Omental fat pad (tissue), 4 donors: ENCODE results near the gene GARNL3. TPM values are rescaled to one million over a fixed set of nuclear protein-coding genes. Genes with fewer than 3 reads are reported as not detected.

Experiments used
- ATAC-seq: fragments of 150-250 bp; one replicate; pipeline ENCODE4 v1.9.1; 2016; ENCODE audit warnings: mild to moderate bottlenecking, moderate library complexity; ENCODE audit not compliant: low FRiP score
- DNase-seq: peaks from one replicate; pipeline ENCODE4 v3.0.0-alpha.2; 2019; ENCODE audit warnings: low spot score
- total RNA-seq, 4 donors: library from RNA; depleted of rRNA; stranded (reverse); fragments of >200 nt; gene quantifications; one replicate each; pipeline ENCODE4 v1.1.0, GENCODE V29; 2016
- TF ChIP-seq, protein P1 (sequence below), 3 donors: fragments of 450-650 bp; IDR thresholded peaks; one replicate each; pipeline ENCODE4 v1.5.1; 2016 to 2017; ENCODE audit warnings: antibody characterized with exemption in 3 of 3, mild to moderate bottlenecking in 3 of 3, moderate library complexity in 2 of 3

The GARNL3 gene
- total RNA-seq, 4 donors from 2014 or later: 10.0 to 27.0 (median 15.7) TPM

DNA sequence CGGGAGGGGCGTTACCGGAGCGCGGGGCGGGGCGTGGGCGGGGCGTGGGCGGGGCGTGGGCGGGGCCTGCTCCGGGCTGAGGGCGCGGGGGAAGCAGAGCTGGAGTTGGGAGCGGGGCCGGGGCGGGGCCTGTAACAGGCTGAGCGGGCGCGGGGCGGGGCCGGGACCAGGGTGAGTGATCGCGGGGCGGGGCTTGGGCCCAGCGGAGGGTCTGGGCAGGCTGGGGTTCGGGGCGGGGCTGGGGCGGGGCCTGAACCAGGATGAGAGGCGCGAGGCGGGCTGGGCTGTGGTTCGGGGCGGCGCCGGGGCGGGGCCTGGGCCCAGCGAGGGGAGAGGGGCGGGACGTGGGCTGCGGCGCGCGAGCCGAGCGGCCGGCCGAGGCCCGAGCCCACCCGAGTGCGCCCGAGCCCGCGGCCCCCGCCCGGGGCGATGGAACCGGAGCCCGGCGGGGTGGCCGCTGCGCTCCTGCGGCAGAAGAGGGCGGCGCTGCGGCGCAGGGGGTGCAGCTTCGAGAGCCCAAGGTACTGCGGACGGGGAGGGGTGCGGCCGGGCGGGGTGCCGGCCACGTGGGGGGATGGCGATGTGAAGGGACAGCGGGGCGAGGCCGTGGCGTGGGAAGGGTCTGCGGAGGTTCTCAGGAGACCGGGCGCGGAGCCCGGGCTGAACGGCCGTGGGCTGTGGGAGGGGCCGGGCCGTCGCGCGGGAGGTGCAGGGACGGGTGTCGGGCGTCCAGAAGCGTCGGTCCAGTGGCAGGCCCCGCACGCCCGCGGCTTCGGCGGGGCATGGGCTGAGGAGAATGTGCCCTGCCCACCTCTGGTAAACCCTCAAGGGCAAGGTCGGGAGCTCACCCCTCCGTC, 39.5 kb upstream of the GARNL3 start:
- TF ChIP-seq, protein P1, sequence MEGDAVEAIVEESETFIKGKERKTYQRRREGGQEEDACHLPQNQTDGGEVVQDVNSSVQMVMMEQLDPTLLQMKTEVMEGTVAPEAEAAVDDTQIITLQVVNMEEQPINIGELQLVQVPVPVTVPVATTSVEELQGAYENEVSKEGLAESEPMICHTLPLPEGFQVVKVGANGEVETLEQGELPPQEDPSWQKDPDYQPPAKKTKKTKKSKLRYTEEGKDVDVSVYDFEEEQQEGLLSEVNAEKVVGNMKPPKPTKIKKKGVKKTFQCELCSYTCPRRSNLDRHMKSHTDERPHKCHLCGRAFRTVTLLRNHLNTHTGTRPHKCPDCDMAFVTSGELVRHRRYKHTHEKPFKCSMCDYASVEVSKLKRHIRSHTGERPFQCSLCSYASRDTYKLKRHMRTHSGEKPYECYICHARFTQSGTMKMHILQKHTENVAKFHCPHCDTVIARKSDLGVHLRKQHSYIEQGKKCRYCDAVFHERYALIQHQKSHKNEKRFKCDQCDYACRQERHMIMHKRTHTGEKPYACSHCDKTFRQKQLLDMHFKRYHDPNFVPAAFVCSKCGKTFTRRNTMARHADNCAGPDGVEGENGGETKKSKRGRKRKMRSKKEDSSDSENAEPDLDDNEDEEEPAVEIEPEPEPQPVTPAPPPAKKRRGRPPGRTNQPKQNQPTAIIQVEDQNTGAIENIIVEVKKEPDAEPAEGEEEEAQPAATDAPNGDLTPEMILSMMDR (IDR thresholded peaks at IDR 0.05): no peak
- peak; percentile 96 for DNase-seq
- ATAC-seq: peak; percentile 89

DNA sequence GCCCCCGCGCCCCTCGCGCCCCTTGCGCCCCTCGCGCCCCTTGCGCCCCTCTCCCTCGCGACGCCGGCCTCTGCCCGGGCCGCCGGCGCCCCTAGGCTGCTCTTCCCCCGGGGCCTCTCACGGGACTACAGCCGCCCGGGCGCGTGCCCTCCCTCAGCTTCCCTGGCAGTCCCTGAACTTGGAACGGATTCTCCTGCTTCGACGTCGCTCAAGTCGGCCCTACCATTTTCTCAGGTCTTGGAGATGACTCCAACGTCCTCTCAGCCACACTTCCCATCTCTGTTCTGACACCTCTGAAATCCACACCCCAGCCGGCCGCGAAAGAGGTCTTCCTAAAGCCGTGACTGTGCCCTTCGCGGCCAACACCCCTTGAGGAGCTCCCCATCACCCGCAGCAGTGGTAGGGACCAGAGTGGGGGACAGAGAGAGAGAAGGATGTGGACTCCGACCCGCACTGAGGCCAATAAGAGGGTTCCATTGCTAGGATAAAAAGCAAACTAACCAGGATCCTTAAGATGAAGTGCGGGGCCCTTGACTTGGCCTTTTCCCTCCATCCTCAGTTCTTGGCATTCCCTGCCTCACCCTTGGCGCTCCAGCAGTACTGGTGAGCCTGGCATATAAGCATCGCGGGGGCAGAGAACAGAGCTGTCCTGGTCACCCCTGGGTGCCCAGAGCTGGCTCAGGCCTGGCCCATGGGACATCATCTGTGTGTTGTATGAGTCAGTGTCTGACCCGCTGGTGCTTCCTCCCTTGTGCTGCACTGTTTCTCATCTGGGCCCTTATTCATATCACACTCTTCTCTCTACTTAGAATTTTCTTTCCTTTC, 38.6 kb upstream of the GARNL3 start:
- DNase-seq (no peak), ATAC-seq (no peak)
- TF ChIP-seq, protein P1 (IDR thresholded peaks at IDR 0.05): no peak

DNA sequence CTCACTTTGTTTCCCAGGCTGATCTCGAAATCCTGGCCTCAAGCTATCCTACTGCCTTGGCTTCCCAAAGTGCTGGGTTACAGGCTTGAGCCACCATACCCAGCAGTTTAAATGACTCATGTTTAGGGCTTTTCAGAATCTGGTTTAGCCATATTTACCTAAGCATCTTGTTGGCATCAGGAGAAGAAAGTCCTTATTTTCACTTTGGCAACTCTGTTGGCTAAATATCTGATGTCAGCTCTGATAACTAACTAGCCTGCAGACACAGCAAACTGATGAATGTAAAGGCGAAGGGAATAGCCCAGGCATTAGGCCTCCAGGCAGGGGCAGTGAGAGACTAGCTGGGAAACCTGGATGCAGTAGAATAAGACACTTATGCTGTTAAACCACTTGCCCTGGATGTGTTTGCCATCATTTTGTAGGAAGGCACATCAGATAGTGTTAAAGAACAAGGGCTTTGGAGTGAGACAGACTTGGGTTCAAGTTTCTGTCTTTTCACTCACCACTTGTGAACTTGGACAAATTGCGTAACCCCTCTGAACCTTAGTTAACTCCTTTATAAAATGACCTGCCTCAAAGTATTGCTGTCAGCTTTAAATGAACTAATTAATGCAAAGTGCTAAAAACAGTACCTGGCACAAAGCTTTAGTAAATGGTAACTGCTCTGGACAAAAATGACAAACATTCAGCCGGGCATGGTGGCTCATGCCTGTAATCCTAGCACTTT, 34.7 kb upstream of the GARNL3 start:
- DNase-seq (no peak), ATAC-seq (no peak)
- TF ChIP-seq, protein P1 (IDR thresholded peaks at IDR 0.05): no peak

DNA sequence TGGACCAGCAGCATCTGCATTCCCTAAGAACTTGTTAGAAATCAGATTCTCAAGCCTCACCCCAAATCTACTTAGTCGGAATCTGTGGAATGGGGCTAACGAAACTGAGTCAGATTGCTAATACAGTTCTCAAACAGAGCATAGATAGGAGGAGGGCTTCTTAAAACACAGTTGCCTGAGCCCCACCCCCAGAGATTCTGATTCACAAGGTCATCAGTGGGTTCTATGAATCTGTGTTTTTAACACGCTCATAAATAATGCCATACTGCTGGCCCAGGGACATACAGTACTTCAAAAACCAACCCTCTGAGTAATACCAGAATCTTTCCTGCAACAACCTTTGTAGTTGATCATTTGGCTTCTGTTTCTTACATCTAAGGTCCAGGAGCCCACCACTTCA, 32.9 kb upstream of the GARNL3 start:
- ATAC-seq (no peak), DNase-seq (no peak)
- TF ChIP-seq, protein P1 (IDR thresholded peaks at IDR 0.05): no peak

- ATAC-seq (no peak), DNase-seq (no peak)
- TF ChIP-seq, protein P1 (IDR thresholded peaks at IDR 0.05): no peak
Measured at GRCh38 chr9:127232833-127233549, 31.6 kb upstream of the GARNL3 start.

- TF ChIP-seq, protein P1 (IDR thresholded peaks at IDR 0.05): no peak
- no peak for DNase-seq
- ATAC-seq: no peak
Measured at GRCh38 chr9:127233550-127233949, 31.0 kb upstream of the GARNL3 start.
